Pancreas (tissue), 10 donors: ENCODE results near the gene TMC7. TPM values are rescaled to one million over a fixed set of nuclear protein-coding genes. Genes with fewer than 3 reads are reported as not detected.

Source experiments
- ATAC-seq, 4 donors: fragments of 200-7000 bp; cut with Tn5 transposase; one replicate each; pipeline versions ENCODE4 v1.8.0 to v1.9.1; 2020; ENCODE audit warnings: mild to moderate bottlenecking in 4 of 4, moderate library complexity in 4 of 4
- DNase-seq, 6 donors: peaks; one replicate each; pipeline ENCODE4 v3.0.0-alpha.2; 2020
- FAIRE-seq: peaks from 2 replicates; lab custom pipeline; 2012; peaks lifted over from hg19 to GRCh38; lab: Jason Lieb, UNC
- H3K27ac ChIP-seq, 4 donors: fragments of 200-600 bp; sonication (generic); 1 replicate in 3 of 4; 2 replicates in 1 of 4; pipeline versions ENCODE4 v1.5.0 to v1.8.0; 2020
- H3K27me3 ChIP-seq, 4 donors: fragments of 200-600 bp; one replicate each; pipeline ENCODE4 v1.8.0; 2021
- H3K36me3 ChIP-seq, 3 donors: fragments of 200-600 bp; sonication (generic) in 1 of 3; one replicate each; pipeline versions ENCODE4 v1.5.0 to v1.8.0; 2020 to 2021
- H3K4me1 ChIP-seq, 3 donors: fragments of 200-600 bp; one replicate each; pipeline ENCODE4 v1.8.0; 2021
- H3K4me3 ChIP-seq, 4 donors: fragments of 200-600 bp; sonication (generic) in 2 of 4; one replicate each; pipeline versions ENCODE4 v1.5.0 to v1.8.0; 2020 to 2021
- H3K9me3 ChIP-seq, 4 donors: fragments of 200-600 bp; one replicate each; pipeline ENCODE4 v1.8.0; 2021
- CTCF ChIP-seq, 4 donors: fragments of 200-600 bp; sonication (generic) in 3 of 4; IDR thresholded peaks; one replicate each; pipeline versions ENCODE4 v1.5.0 to v1.8.0; 2021; ENCODE audit warnings: antibody characterized with exemption in 4 of 4
- WGBS, 2 donors: extraction: QIAGEN DNeasy Blood & Tissue Kit; methylation state at CpG; one replicate each; pipeline ENCODE4 v1.1.7; 2013; 5-methylcytosine and 5-hydroxymethylcytosine counted together
- intact Hi-C, 3 donors: fragments of 100-400 bp; cut with DNase I; formaldehyde crosslinking; loops; one replicate each; pipeline versions ENCODE4 v1.11.1 to v1.14.2; 2022
- polyA plus RNA-seq, 2 donors: library from polyadenylated mRNA; stranded (reverse); fragments of 200-250 nt; gene quantifications; one replicate each; pipeline ENCODE4 v1.2.3, GENCODE V29; 2013
- total RNA-seq, 6 donors: library from RNA; stranded (reverse); fragmentation: NEBNext Ultra II Directional in 4 of 6; extraction: Animal tissue kit (Norgen Biotek cat#: 25700) in 4 of 6; gene quantifications; one replicate each; pipeline versions ENCODE4 v1.2.1 to v1.2.4, GENCODE V29; 2021 to 2023
- donor health status: healthy with polysubstance abuse.
- donor health status: DM: no; HTN: no; CAD: no; lungs with moderate emphysema.
- donor health status: DM: no; HTN: no; CAD: no.
- donor health status: control.
- donor health status: control.
- donor health status: Bipolar disorder and iron deficiency.
- donor health status: DM: yes; HTN: yes; CAD: no.
- donor health status: DM: no; HTN: no; CAD: no.
- donor health status: DM: no; HTN: no; CAD: no.
- donor health status: DM: yes; HTN: yes; CAD: no.

The TMC7 gene
- total and polyA plus RNA-seq, 8 donors, result 0.20 to 1.1 (median 0.44) TPM

- H3K27me3 ChIP-seq, result no peaks in the 10 kb centered on the region
- no peak for TF ChIP-seq CTCF (IDR thresholded peaks at IDR 0.05)
- H3K4me3 ChIP-seq, result no peak overlapping the region
- FAIRE-seq (no peak), ATAC-seq (no peak), DNase-seq (no peak)
- no peak overlapping the region for H3K27ac ChIP-seq
- H3K36me3 ChIP-seq, result no peaks in the 10 kb centered on the region
- H3K9me3 ChIP-seq, result no peaks in the 10 kb centered on the region
- intact Hi-C loops, result no loop called here
- H3K4me1 ChIP-seq, result no peaks in the 10 kb centered on the region
Observed at GRCh38 chr16:18941471-18941870, 42.3 kb upstream of the TMC7 start.

GRCh38 chr16:18942061-18942460 lies 41.7 kb upstream of the TMC7 start:
- no peak for FAIRE-seq
- DNase-seq, result no peak
- H3K27ac ChIP-seq, result no peak overlapping the region
- no peak for ATAC-seq
- no peak for TF ChIP-seq CTCF (IDR thresholded peaks at IDR 0.05)
- no peaks in the 10 kb centered on the region for H3K36me3 ChIP-seq
- H3K4me1 ChIP-seq, result no peaks in the 10 kb centered on the region
- 26 to 50% methylated on average over 1 of the region's 1 CpG for WGBS, 2 donors
- no peaks in the 10 kb centered on the region for H3K9me3 ChIP-seq
- intact Hi-C loops, result no loop called here
- no peaks in the 10 kb centered on the region for H3K27me3 ChIP-seq
- H3K4me3 ChIP-seq, result no peak overlapping the region

GRCh38 chr16:18943414-18943813 lies 40.3 kb upstream of the TMC7 start:
- ATAC-seq (no peak), DNase-seq (peak in 1 of 6 donors; percentile 1), FAIRE-seq (no peak)
- Histone ChIP-seq H3K4me3 (no peak overlapping the region), H3K4me1 (no peaks in the 10 kb centered on the region), H3K9me3 (no peaks in the 10 kb centered on the region), H3K27me3 (no peaks in the 10 kb centered on the region), H3K27ac (no peak overlapping the region), H3K36me3 (no peaks in the 10 kb centered on the region)
- 82 to 87% methylated on average over 7 of the region's 7 CpGs for WGBS, 2 donors
- intact Hi-C loops, result no loop called here
- TF ChIP-seq CTCF (IDR thresholded peaks at IDR 0.05), result no peak

- DNase-seq (peak in 1 of 6 donors; percentile 6), ATAC-seq (no peak), FAIRE-seq (no peak)
- no peak overlapping the region for H3K27ac ChIP-seq
- no peaks in the 10 kb centered on the region for H3K27me3 ChIP-seq
- no peaks in the 10 kb centered on the region for H3K36me3 ChIP-seq
- no peak overlapping the region for H3K4me3 ChIP-seq
- TF ChIP-seq CTCF (IDR thresholded peaks at IDR 0.05), result no peak
- H3K9me3 ChIP-seq, result no peaks in the 10 kb centered on the region
- no peaks in the 10 kb centered on the region for H3K4me1 ChIP-seq
- WGBS, 2 donors, result 77 to 85% methylated on average over 7 of the region's 7 CpGs
- intact Hi-C loops, result no loop called here
Observed at GRCh38 chr16:18945233-18945632, 38.5 kb upstream of the TMC7 start.

GRCh38 chr16:18948372-18949020 lies 35.2 kb upstream of the TMC7 start:
- Histone ChIP-seq H3K36me3 (no peaks in the 10 kb centered on the region), H3K27me3 (no peaks in the 10 kb centered on the region), H3K4me3 (no peak overlapping the region), H3K27ac (no peak overlapping the region), H3K9me3 (no peaks in the 10 kb centered on the region), H3K4me1 (no peaks in the 10 kb centered on the region)
- intact Hi-C loops, result no loop called here
- no peak for DNase-seq
- FAIRE-seq, result no peak
- 85 to 88% methylated on average over 7 to 9 of the region's 9 CpGs for WGBS, 2 donors
- no peak for ATAC-seq
- no peak for TF ChIP-seq CTCF (IDR thresholded peaks at IDR 0.05)
